Stimulated activated CD4-positive, alpha-beta T cell treated with anti-CD3 and anti-CD28 coated beads, TNF-alpha, amount 100 ng/mL, for 1 hour (primary cell): ENCODE data around the gene NFATC2.
"Not testable (repeated sequence)": the region's sequence is repeated elsewhere in the genome, so short reads cannot be mapped to it uniquely, and the experiment has no call there.

Experiments
- DNase-seq, 3 donors: peaks; one replicate each; pipeline ENCODE4 v3.0.0-alpha.2; 2020; ENCODE audit warnings: low read depth in 3 of 3, low spot score in 1 of 3

Gene NFATC2

DNA sequence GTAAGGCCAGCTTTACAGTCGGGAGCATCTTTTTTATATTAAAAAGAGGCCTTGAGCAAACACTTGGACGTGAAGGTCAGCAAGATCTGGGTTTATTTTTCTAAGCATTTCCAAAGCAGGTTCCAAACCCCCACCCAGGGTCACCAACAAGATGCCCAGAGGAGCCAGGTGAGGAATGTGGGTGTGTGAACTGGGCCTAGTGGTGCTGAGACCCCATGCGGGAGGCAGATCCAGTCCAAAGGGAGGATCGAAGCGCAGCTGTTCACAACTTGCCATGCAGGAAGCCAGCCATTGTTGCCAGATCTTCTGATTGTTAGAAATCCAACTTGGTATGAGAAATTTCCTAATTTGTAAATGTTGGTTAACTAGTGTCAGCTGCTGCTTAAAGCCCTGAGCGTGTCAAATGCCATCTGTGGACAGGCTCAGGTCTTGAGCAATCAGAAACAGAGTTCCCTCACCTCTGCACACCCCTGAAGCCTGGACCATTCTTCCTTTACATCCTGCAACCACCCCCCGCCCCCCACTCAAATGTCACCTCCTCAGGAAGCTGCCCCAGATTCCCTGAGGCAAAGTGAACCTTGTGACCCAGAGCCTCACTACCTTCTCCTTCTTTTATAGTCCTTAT lies 46.5 kb downstream of the NFATC2 start:
- DNase-seq, result no peak

DNA sequence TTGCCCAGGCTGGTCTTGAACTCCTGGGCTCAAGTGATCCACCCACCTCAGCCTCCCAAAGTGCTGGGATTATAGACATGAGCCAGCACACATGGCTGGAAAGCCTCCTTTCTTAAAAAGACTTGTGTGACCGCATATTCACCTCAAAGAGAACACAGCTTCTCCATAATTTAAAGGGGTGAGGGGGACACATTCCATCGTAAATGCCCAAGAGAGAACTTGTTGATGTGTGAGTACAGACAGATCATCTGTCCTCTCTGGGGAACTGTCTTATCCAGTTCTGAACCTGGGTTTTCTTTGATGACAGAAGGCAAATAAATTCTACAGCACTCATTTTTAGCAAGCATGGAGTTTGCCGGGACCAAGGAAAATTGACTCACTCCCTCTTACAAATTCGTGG lies 47.2 kb downstream of the NFATC2 start:
- no peak for DNase-seq

DNA sequence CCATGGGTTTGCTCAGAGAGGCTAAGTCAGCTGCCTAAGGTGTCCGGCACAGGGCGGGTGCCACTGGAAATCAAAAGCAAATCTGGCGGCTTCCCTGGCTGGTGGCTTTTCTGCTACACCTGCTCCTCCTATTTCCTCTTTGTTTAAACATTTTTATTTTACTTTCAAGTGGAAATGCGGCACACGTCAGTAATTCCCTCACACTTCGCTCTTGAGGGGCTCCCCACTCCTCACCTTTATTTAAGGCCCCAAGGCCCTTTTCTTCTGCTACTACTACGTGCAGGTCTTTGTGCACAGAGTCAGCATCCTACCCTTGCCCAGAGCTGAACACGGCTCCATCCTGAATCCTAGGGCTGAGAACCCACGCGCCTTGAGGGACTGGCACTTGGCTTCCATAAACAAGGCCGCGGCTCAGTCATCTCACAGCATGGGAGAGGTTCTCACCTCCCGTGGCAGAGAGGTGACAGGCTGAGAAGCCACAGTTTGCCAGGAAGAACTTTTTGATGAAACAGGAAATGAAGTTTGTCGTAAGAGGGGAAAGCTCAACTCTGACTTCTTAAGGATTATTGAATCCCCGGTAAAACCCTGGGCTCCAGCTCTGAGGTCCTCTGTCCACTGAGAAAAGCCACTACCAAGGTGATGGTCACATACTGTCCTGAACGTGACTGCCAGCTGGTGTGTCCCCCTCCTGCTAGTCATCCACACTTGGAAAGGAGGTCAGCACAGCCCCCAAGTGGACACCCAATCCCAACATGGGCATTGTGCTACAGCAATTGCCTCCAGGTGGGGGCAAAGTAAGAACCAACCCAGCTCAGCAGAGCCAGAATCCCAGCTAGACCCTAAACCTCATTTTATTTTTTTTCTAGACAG lies 48.0 kb downstream of the NFATC2 start:
- DNase-seq, result no peak

DNA sequence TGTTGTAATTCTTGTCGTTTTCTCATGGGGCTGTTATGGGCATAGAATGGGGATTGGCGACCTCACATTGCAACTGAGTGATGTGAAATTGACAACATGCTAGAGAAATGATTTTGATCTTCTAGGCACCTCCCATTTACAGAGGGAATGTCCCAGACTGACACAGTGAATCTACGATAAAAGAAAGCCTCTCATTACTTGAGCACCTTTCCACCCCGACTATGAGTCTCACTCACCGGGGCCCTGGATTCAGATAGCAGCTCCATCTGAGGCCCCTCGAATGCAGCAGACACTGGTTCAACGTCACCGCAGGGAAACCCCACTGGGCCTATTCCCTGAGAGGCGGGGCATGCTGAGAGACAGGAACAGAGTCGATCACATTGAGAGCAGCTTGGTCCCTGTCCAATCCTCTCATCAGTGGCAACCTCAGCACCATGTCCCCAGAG lies 49.1 kb downstream of the NFATC2 start:
- no peak for DNase-seq

DNA sequence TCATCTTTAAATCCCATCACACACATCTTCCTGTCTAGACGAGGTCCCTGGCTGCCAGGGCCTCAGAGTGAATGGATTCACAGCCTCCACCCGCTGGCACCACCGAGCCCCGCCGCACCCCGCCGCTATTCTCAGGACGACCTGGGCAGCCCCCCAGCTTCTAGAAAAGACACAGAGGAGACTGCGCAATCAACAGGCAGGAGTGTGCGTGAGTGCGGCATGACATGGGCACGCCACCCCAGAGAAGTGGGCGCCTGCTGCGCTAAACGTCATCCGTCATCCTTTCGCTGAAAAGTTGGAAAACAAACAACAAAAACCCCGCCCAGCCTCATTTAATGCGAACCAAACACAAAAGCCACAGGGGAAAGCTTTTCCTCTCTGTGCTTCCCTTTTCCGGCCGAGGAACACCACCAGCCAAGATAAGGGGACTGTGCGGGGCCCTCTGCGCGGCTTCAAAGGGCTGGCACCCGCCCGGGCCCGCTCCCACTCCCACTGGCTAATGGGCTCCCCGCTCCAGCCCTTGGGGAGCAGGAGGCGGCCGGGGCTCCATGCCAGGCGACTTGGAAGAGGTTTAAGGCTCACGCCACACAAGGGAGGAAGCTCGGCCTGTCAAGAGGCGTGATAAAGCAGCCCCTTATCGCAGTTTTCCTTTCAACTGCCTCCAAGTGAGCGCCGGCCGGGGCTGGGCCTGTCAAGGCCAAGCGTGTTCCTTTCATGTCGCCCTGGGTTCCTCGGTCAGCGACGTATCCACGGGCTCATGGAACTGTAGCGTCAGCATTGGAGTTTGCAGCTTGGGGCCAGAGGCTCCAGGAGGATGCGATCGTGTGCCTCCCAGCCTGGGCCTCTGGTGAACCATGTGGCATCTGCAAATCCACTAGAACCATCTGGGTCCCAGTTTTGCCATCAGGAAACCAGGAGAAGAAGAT lies 50.1 kb downstream of the NFATC2 start:
- DNase-seq, result no peak

DNA sequence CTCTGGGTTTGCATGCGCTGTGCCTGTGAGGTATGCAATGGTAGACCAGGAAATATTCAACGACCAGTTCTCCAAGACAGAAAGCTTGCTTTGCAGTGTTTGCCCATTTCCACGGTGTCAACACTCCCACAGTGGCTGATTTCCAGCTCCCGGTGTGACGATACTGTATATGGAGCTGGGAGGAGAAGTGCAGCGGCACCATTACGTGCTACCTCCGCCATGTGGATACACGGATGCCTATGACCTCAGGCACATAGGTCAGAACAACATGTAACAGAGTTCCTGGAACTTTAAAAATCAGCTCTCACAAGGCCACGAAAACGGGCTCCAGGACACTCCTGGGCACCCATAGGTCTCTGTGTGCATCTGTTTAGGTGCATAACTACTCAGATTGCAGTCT lies 51.1 kb downstream of the NFATC2 start:
- DNase-seq, result no peak

DNA sequence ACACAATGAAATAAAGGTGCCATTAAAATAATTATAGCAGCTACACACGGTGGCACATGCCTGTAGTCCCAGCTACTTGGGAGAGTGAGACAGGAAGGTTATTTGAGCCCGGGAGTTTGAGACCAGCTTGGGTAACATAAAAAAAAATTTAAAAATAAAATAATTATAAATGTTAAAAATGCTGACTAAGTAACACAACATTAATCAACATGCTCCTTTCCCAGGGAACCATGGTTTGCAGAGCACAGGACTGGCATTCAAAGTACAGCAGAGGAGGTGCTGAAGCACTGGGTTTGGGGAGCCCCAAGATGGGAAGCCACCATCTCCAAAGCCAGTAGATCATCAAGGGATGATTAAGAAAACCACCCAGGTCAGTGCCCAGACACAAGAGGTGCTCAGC lies 51.9 kb downstream of the NFATC2 start:
- DNase-seq, result no peak

DNA sequence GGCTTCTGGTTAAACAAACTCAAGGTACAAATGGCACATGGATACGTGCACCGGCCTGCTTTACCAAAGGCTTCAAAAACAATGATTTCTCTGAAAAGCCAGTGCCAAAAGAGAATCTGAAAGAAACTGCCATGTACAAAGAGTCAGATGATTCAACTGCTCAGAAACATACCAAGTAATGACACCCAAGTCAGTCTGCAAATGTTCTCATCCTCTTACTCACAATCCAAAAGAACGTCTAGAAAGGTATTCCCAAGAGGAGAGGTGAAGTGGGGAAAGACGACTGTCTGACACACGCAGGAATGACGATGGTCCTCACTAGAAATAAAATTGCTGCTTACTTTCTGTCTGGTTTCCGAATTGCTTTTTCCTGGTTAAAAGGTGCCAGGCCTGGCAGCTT lies 52.9 kb downstream of the NFATC2 start:
- DNase-seq, result no peak

DNA sequence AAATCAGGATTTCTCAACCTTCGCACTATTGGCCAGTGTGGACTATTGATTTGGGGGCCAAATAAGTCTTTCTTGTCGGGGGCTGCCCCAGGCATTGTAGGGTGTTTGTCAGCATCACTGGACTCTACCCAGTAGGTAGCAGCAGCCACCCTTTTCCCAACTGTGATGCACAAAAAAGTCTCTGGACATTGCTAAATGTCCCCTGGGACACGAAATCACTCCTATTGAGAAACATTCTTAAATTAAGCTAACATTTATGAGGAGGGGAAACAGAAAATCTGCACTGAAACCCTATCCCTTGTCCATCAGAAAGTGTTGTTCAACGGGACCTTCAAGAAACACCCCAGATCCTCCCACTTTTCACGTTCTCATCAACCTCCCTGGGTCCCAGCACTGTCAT lies 54.2 kb downstream of the NFATC2 start:
- DNase-seq, result no peak

DNA sequence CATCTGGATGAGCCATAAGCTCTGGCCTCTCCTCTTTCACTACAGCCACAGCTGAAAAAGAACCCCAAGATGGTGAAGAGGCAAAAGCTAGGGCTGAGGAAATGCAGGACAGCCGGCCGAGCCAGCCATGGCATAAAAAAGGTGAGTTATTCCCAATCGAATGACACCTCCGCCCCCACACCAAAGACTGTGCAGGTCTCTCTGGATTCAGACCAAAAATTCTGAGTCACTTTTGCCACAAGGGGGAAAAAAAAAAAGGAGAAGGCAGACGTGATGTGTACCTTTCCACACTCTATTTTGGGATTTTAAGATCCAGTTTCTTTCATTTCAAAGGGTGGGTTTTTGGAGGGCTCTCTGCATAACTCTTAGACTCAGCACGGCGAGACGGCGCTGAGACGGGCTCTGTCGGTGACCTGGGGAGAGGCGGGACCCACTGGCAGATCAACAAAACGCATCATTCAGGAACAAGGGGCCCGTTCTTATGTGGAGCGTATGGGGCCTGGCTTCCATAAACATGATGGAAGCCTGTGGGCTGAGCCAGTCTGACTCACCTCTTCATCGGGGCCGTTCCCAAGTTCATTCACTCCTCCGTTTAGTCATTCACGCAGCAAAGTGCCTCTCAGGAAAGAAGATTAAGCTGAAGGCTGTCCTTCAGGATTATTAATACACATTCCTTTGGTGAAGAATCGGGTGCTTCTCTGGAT lies 54.8 kb downstream of the NFATC2 start:
- no peak for DNase-seq

DNA sequence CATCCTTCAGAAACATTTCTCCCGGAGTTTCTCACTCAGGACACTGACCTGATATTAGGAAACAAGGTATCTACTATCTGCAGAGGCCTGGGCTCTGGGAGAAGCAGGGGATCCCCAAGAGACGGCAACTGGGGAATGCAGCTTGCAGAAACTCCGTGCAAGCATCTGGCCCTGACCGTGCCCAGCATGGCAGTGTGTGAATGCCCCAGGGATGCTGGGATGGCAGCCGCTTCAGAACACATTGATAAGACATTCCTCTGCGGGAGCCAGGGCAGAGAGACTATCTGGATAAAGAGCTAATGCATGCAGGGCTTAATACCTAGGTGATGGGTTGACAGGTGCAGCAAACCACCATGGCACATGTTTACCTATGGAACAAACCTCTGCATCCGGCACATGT lies 55.4 kb downstream of the NFATC2 start:
- DNase-seq, result no peak

DNA sequence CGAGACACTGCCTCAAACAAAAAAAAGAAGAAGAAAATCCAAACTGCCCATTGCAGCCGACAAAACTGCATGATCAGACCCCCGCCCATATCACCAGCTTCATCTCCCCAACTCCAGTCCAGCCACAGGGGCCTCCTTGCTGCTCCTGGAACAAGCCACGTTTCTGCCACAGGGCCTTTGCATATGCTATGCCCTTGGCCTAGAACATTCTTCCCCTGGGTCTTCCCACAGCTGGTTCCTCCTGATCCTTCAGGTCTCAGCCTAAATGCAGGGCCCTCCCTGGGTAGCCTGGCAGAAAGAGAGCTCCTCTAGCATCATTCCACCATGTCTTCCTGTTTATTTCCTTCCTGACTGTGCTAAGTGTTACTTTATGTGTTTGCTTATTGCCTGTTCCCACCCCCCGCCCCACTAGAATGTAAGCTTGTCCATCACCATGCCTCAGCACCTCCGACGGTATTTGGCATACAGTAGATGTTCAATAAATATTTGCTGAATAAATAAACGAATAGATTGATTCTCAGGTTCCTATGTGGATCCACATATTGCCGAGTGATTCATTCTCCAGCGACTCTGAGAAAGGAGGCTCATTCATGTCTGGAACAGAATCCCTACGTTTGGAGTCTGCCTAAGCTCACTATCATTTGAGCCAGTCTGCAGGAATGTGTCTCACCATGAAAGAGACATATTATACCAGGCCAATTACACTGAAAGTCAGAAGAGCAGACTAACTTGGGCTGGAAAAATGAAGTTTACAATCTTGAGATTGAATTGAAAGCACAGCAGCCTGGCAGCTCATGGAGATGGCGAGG lies 56.1 kb downstream of the NFATC2 start:
- no peak for DNase-seq

DNA sequence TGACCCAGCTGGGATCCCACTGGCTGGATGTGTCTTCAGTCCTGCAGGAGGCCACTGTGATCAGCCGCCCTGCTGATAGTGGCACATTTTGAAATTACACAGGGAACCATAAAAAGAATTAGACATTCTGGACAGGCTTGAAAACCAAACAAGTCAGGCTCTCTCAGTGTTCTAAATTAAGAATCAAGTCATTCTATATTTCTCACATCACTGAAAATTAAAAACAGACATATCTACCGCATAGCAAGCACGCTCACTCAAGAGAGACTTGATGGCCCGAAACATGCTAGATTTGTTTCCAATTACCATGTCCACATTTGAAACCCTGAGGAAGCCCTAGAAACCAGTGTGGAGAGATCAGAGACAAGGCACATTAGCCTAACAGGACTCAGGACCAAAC lies 57.7 kb downstream of the NFATC2 start:
- DNase-seq, result no peak

DNA sequence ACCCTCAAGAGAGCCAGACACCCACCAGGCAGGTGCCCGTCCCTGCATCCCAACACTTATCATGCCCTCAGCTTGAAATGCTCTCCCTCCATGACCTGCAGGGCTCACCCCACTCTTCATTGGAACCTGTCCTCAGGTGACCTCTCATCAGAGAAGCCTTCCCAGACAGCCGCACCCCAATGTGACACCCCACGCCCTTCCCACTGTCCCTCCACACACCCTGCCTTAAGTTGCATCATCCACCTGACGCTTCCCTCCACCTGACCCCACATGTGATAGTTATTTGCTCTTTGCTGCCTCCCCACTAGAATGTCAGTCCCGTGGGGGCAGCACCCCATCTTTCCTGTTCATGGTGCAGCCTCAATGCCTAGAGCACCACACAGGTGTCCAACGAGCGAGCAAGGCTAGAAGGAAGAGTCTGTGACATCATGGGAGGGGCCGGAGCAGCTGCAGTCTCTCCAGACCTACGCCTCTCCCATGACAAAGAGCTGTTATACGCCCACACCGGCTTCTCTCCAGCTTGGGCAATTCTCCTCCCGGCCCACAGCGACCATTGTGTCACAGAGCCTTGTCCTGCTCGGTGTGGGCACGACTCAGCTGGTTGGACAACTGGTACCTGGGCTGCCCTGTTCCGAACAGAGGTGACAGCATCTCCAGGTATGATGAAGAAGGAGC lies 58.2 kb downstream of the NFATC2 start:
- no peak for DNase-seq

DNA sequence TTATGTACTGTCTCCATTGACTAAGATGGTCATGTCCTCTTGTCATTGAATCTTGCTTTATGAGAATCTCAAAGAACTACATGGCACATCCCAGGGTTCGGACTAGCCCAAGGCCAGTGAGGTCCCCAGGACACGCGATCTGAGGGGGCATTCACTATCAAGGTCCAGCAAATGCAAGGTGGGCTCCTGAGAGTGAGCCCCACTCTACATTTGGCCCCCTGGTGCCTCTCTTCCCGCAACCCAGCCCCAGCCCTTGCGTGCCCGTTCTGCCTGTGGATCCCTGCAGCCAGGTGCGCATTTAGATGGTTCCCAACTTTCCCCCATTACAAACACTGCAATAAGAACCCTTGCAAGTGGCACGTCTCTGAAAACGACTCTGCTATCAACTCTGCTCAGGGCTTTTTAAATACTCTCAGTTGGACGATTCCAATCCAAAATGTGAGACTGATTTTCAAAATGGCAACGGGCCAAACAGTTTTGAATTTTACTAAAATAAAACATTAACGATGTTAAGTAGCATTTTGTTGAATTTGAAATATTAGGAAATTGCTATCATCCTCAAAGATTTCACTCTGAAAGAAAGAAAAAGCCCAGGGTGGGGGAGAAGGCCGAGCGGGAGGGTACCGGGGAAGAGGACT lies 59.6 kb downstream of the NFATC2 start:
- no peak for DNase-seq

DNA sequence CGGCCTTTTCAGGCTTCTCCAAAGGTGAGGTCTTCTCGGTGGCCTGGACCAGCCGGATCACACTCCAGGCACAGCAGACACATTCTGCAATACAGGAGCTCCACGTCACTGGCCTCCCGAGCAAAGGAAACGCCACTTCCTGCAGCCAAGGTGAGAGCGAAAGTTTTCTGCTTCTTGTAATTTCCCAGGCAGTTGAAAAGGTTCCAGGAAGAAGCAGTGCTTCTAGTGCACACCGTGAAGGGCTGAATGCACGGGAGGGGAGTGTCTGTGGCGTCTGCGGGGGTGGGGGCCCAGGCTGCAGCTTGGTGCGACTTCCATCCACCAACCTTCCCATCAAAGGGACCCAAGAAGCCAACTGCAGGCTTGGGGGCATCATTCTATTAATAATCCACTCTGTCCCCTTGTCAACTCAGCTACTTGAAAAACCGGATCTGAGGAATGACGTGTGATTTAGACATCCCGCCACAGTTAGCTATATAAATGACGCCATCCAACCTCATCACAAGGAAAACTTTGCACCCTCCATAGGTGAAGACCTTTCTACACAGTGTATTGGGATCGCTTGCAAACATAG lies 61.1 kb downstream of the NFATC2 start:
- DNase-seq, result peak in 1 of 3 donors; percentile 41

DNA sequence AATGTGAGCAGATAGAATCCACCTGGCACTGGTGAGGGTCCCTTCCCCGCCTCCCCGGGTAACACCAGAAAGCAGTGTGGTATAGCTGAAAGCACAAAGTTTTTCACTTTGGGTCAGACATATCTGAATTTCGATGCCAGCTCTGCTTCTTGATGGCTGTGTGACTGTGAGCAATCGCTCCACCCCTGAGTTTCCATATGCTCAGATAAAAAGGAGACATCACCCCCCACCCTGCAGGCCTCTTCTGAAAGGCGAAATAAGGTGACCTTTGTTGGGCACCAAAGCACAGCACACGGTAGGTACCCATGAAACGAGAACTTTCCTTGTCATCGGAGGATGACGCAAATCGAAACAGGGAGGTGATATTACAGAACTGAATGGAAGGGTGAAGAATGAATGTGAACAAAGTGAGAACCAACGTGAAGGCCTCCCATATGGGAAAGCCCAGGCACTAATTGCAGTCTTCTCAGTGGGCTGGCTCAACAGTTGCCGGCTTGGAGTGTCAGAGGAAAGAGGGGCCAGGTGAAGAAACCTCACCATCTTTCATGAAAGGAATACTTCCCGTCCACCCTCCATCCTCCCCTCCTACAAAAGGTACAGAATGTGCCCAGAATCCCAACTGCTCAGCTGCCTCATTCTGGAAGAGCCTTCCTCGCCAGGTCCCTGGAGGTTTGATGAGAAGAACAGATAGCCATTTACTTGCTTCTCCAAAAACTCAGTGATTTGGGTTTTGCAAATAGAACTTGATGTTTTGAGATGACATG lies 61.8 kb downstream of the NFATC2 start:
- DNase-seq, result peak in 1 of 3 donors; percentile 35

DNA sequence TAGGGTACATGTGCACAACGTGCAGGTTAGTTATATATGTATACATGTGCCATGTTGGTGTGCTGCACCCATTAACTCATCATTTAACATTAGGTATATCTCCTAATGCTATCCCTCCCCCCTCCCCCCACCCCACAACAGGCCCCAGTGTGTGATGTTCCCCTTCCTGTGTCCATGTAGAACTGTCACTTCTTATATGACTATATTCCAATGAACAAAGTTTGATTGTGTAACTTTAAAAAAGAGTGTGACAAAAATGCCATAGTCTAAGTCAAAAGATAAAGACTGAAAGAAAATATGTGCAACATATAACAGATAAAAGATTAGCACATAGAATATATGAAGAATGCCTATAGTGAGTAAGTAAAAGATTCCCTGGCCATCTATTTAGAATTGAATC lies 66.4 kb downstream of the NFATC2 start:
- not testable (repeated sequence) for DNase-seq
